VCaP (cell line): ENCODE results near the gene SLC39A11.

Source experiments
- H3K27ac ChIP-seq: fragments of 450-650 bp; 2 replicates; pipeline ENCODE4 v1.5.1; 2017
- CTCF ChIP-seq: fragments of 450-650 bp; conservative IDR thresholded peaks from 2 replicates; pipeline ENCODE4 v1.5.1; 2017; ENCODE audit warnings: mild to moderate bottlenecking, moderate library complexity

The SLC39A11 gene

GRCh38 chr17:73122953-73123605 is 30.6 kb upstream of the SLC39A11 start:
- no peak for TF ChIP-seq CTCF
- H3K27ac ChIP-seq: no peak overlapping the region

GRCh38 chr17:73121506-73121905 is 29.0 kb upstream of the SLC39A11 start:
- no peak for TF ChIP-seq CTCF
- H3K27ac ChIP-seq: no peak overlapping the region

GRCh38 chr17:73119631-73120030 is 27.1 kb upstream of the SLC39A11 start:
- no peak overlapping the region for H3K27ac ChIP-seq
- TF ChIP-seq CTCF: no peak

- TF ChIP-seq CTCF: no peak
- no peak overlapping the region for H3K27ac ChIP-seq
Observed at GRCh38 chr17:73118951-73119391, 26.5 kb upstream of the SLC39A11 start.

GRCh38 chr17:73118139-73118538 is 25.7 kb upstream of the SLC39A11 start:
- TF ChIP-seq CTCF: no peak
- no peak overlapping the region for H3K27ac ChIP-seq

- H3K27ac ChIP-seq: no peak overlapping the region
- TF ChIP-seq CTCF: no peak
Observed at GRCh38 chr17:73112246-73112645, 19.8 kb upstream of the SLC39A11 start.

GRCh38 chr17:73111386-73111785 is 18.9 kb upstream of the SLC39A11 start:
- no peak for TF ChIP-seq CTCF
- H3K27ac ChIP-seq: no peak overlapping the region
